ENCODE results near the gene KIF2C.

KIF2C gene

GRCh38 chr1:44775078-44775929, 35.7 kb downstream of the KIF2C start, which contains the start of gene RPS8:
TSS of gene RPS8 (plus strand) at chr1:44775540. CDS start at chr1:44775597, 57 bp downstream.
- DNase-seq (ENCODE audit: low read depth in 4 of 4, low spot score in 1 of 4): peak; percentile 79 to 85 (median 84)

GRCh38 chr1:44775930-44776729, 36.5 kb downstream of the KIF2C start:
- DNase-seq (ENCODE audit: low read depth in 4 of 4, low spot score in 1 of 4): no peak

- DNase-seq (ENCODE audit: low read depth in 4 of 4, low spot score in 1 of 4): no peak
Observed at GRCh38 chr1:44776730-44777068, 37.1 kb downstream of the KIF2C start.

GRCh38 chr1:44777547-44777946, 37.9 kb downstream of the KIF2C start:
- DNase-seq (ENCODE audit: low read depth in 4 of 4, low spot score in 1 of 4): no peak

- no peak for DNase-seq (ENCODE audit: low read depth in 4 of 4, low spot score in 1 of 4)
Observed at GRCh38 chr1:44777969-44778635, 38.5 kb downstream of the KIF2C start.

GRCh38 chr1:44778705-44779576, 39.3 kb downstream of the KIF2C start:
- no peak for DNase-seq (ENCODE audit: low read depth in 4 of 4, low spot score in 1 of 4)

- DNase-seq (ENCODE audit: low read depth in 4 of 4, low spot score in 1 of 4): no peak
Observed at GRCh38 chr1:44780583-44781121, 41.0 kb downstream of the KIF2C start.

- no peak for DNase-seq (ENCODE audit: low read depth in 4 of 4, low spot score in 1 of 4)
Observed at GRCh38 chr1:44783697-44784093, 44.1 kb downstream of the KIF2C start.

- no peak for DNase-seq (ENCODE audit: low read depth in 4 of 4, low spot score in 1 of 4)
Observed at GRCh38 chr1:44784094-44785028, 44.7 kb downstream of the KIF2C start.

GRCh38 chr1:44785029-44785380, 45.4 kb downstream of the KIF2C start:
- no peak for DNase-seq (ENCODE audit: low read depth in 4 of 4, low spot score in 1 of 4)

GRCh38 chr1:44785501-44786137, 46.0 kb downstream of the KIF2C start:
- no peak for DNase-seq (ENCODE audit: low read depth in 4 of 4, low spot score in 1 of 4)

- DNase-seq (ENCODE audit: low read depth in 4 of 4, low spot score in 1 of 4): peak in 2 of 4 experiments; percentile 63 to 67
Observed at GRCh38 chr1:44786138-44786840, 46.7 kb downstream of the KIF2C start.

GRCh38 chr1:44786841-44787426, 47.3 kb downstream of the KIF2C start:
- DNase-seq (ENCODE audit: low read depth in 4 of 4, low spot score in 1 of 4): no peak

GRCh38 chr1:44787506-44787905, 47.9 kb downstream of the KIF2C start:
- no peak for DNase-seq (ENCODE audit: low read depth in 4 of 4, low spot score in 1 of 4)

- no peak for DNase-seq (ENCODE audit: low read depth in 4 of 4, low spot score in 1 of 4)
Observed at GRCh38 chr1:44788120-44788860, 48.7 kb downstream of the KIF2C start, which contains the start of gene BEST4. TSS of gene BEST4 (minus strand) at chr1:44788170. CDS start at chr1:44787705, 465 bp downstream.

- no peak for DNase-seq (ENCODE audit: low read depth in 4 of 4, low spot score in 1 of 4)
Observed at GRCh38 chr1:44790968-44791801, 51.5 kb downstream of the KIF2C start.
